H9 (cell line): Measurements from ENCODE around the gene CACNA1F. TPM values are rescaled to one million over a fixed set of nuclear protein-coding genes. Genes with fewer than 3 reads are reported as not detected.

Experiments
- DNase-seq: peaks from one replicate; pipeline ENCODE4 v3.0.0-alpha.2; 2017
- H2AFZ ChIP-seq: one replicate; pipeline ENCODE4 v1.6.1; 2013; ENCODE audit warnings: mild to moderate bottlenecking, low read length, control low read depth, moderate library complexity
- H2AK5ac ChIP-seq: 2 replicates; pipeline ENCODE4 v1.6.1; 2013; ENCODE audit warnings: low read length, control low read depth, mixed read lengths; ENCODE audit not compliant: insufficient read length
- H2BK120ac ChIP-seq: one replicate; pipeline ENCODE4 v1.6.1; 2013; ENCODE audit warnings: low read depth, mild to moderate bottlenecking, low read length, control low read depth, inconsistent platforms; ENCODE audit not compliant: poor library complexity, severe bottlenecking
- H2BK12ac ChIP-seq: 2 replicates; pipeline ENCODE4 v1.6.1; 2013; ENCODE audit warnings: low read length, control low read depth, mixed read lengths, low read depth; ENCODE audit not compliant: insufficient read length
- H2BK15ac ChIP-seq: 2 replicates; pipeline ENCODE4 v1.6.1; 2013; ENCODE audit warnings: low read depth, low read length, control low read depth
- H2BK20ac ChIP-seq: one replicate; pipeline ENCODE4 v1.6.1; 2013; ENCODE audit warnings: low read depth, mild to moderate bottlenecking, low read length, control low read depth, inconsistent platforms; ENCODE audit not compliant: poor library complexity, severe bottlenecking
- H2BK5ac ChIP-seq: 2 replicates; pipeline ENCODE4 v1.6.1; 2013; ENCODE audit warnings: low read length, control low read depth, mixed read lengths; ENCODE audit not compliant: insufficient read length
- H3K14ac ChIP-seq: 2 replicates; pipeline ENCODE4 v1.6.1; 2013; ENCODE audit warnings: low read length, control low read depth; ENCODE audit not compliant: insufficient read depth
- H3K18ac ChIP-seq: 2 replicates; pipeline ENCODE4 v1.6.1; 2013; ENCODE audit warnings: low read depth, mild to moderate bottlenecking, mixed read lengths, low read length, control low read depth; ENCODE audit not compliant: insufficient read length
- H3K23ac ChIP-seq: 2 replicates; pipeline ENCODE4 v1.6.1; 2013; ENCODE audit warnings: low read length, control low read depth, mixed read lengths, low read depth; ENCODE audit not compliant: insufficient read length
- H3K23me2 ChIP-seq: 2 replicates; pipeline ENCODE4 v1.6.1; 2013; ENCODE audit warnings: low read depth, mild to moderate bottlenecking, mixed read lengths, low read length, control low read depth; ENCODE audit not compliant: insufficient read length, poor library complexity, severe bottlenecking
- H3K27ac ChIP-seq: 2 replicates; pipeline ENCODE4 v1.5.1; 2013; ENCODE audit warnings: low read length, control low read depth, mixed read lengths, low read depth; ENCODE audit not compliant: insufficient read length
- H3K27me3 ChIP-seq: 2 replicates; pipeline ENCODE4 v1.6.1; 2013; ENCODE audit warnings: low read length, control low read depth, inconsistent platforms; ENCODE audit not compliant: insufficient read depth
- H3K4ac ChIP-seq: 2 replicates; pipeline ENCODE4 v1.6.1; 2013; ENCODE audit warnings: low read depth, mild to moderate bottlenecking, control low read depth, inconsistent platforms, low read length, moderate library complexity
- H3K4me1 ChIP-seq: 2 replicates; pipeline ENCODE4 v1.6.1; 2013; ENCODE audit warnings: low read length, control low read depth, inconsistent platforms; ENCODE audit not compliant: insufficient read depth
- H3K4me2 ChIP-seq: 2 replicates; pipeline ENCODE4 v1.6.1; 2013; ENCODE audit warnings: low read length, control low read depth, mixed read lengths; ENCODE audit not compliant: insufficient read length, insufficient read depth
- H3K56ac ChIP-seq: 2 replicates; pipeline ENCODE4 v1.6.1; 2013; ENCODE audit warnings: low read depth, mild to moderate bottlenecking, mixed read lengths, low read length, control low read depth; ENCODE audit not compliant: insufficient read length
- H3K79me1 ChIP-seq: 2 replicates; pipeline ENCODE4 v1.6.1; 2013; ENCODE audit warnings: low read depth, mild to moderate bottlenecking, moderate library complexity, low read length, control low read depth, inconsistent platforms; ENCODE audit not compliant: insufficient read depth, poor library complexity, severe bottlenecking
- H3K79me2 ChIP-seq: 2 replicates; pipeline ENCODE4 v1.6.1; 2013; ENCODE audit warnings: low read length, control low read depth, inconsistent platforms; ENCODE audit not compliant: insufficient read depth
- H3K9ac ChIP-seq: 2 replicates; pipeline ENCODE4 v1.6.1; 2013; ENCODE audit warnings: low read length, control low read depth, mixed read lengths; ENCODE audit not compliant: insufficient read length; ENCODE audit errors: extremely low read depth
- H3K9me3 ChIP-seq: one replicate; pipeline ENCODE4 v1.6.1; 2013; ENCODE audit warnings: low read depth, low read length, inconsistent platforms; ENCODE audit not compliant: control insufficient read depth
- H3T11ph ChIP-seq: one replicate; pipeline ENCODE4 v1.6.1; 2013; ENCODE audit warnings: mild to moderate bottlenecking, low read length, control low read depth, inconsistent platforms
- H4K20me1 ChIP-seq: one replicate; pipeline ENCODE4 v1.6.1; 2013; ENCODE audit not compliant: control insufficient read depth, insufficient read length, insufficient read depth
- H4K5ac ChIP-seq: 2 replicates; pipeline ENCODE4 v1.6.1; 2013; ENCODE audit warnings: low read depth, mild to moderate bottlenecking, mixed read lengths, low read length, control low read depth; ENCODE audit not compliant: insufficient read length
- H4K8ac ChIP-seq: replicated peaks from 2 replicates; pipeline ENCODE4 v1.6.1; 2013; ENCODE audit warnings: low read length, control low read depth, mixed read lengths, low read depth; ENCODE audit not compliant: insufficient read length
- H4K91ac ChIP-seq: 2 replicates; pipeline ENCODE4 v1.6.1; 2013; ENCODE audit warnings: low read depth, mild to moderate bottlenecking, moderate library complexity, mixed read lengths, low read length, control low read depth; ENCODE audit not compliant: insufficient read length
- H3K27ac Mint-ChIP-seq, 3 experiments: 2 replicates in 2 of 3; 3 replicates in 1 of 3; pipeline ENCODE4 v1.8.0; 2020 to 2021; ENCODE audit warnings: mixed read lengths in 3 of 3, mild to moderate bottlenecking in 1 of 3, moderate library complexity in 1 of 3
- H3K27me3 Mint-ChIP-seq: 2 replicates; pipeline ENCODE4 v1.8.0; 2021; ENCODE audit warnings: low read depth, mild to moderate bottlenecking, moderate library complexity, mixed read lengths
- H3K36me3 Mint-ChIP-seq, 3 experiments: 2 replicates in 2 of 3; 3 replicates in 1 of 3; pipeline ENCODE4 v1.8.0; 2020 to 2021; ENCODE audit warnings: low read depth in 3 of 3, mixed read lengths in 3 of 3; ENCODE audit not compliant: insufficient read depth in 1 of 3
- H3K4me1 Mint-ChIP-seq, 2 experiments: 2 replicates each; pipeline ENCODE4 v1.8.0; 2020; ENCODE audit warnings: mixed read lengths in 2 of 2
- H3K4me3 Mint-ChIP-seq, 2 experiments: 2 replicates in 1 of 2; 3 replicates in 1 of 2; pipeline ENCODE4 v1.8.0; 2020 to 2021; ENCODE audit warnings: mild to moderate bottlenecking in 2 of 2, mixed read lengths in 2 of 2, moderate library complexity in 1 of 2
- H3K9me3 Mint-ChIP-seq, 2 experiments: 2 replicates in 1 of 2; 3 replicates in 1 of 2; pipeline ENCODE4 v1.8.0; 2020; ENCODE audit warnings: mild to moderate bottlenecking in 2 of 2, mixed read lengths in 2 of 2, moderate library complexity in 1 of 2
- WGBS: extraction: QIAGEN DNeasy Blood & Tissue Kit; methylation state at CpG from one replicate; pipeline ENCODE4 v1.1.7; 2013; ENCODE audit warnings: missing lambda C conversion rate, low lambda C conversion rate, mixed read lengths; ENCODE audit not compliant: insufficient read length; ENCODE audit errors: extremely low coverage; 5-methylcytosine and 5-hydroxymethylcytosine counted together
- total RNA-seq: library from RNA; stranded (reverse); gene quantifications from 2 replicates; pipeline ENCODE4 v1.2.1, GENCODE V29; 2021
- TF ChIP-seq, protein P1 (sequence below): fragments of 200-600 bp; sonication (generic); conservative IDR thresholded peaks from 3 replicates; pipeline ENCODE4 v1.8.0; 2021; ENCODE audit warnings: antibody characterized with exemption, mild to moderate bottlenecking

The CACNA1F gene
- total RNA-seq, 1 experiment from 2014 or later, result 1.4 TPM

DNA sequence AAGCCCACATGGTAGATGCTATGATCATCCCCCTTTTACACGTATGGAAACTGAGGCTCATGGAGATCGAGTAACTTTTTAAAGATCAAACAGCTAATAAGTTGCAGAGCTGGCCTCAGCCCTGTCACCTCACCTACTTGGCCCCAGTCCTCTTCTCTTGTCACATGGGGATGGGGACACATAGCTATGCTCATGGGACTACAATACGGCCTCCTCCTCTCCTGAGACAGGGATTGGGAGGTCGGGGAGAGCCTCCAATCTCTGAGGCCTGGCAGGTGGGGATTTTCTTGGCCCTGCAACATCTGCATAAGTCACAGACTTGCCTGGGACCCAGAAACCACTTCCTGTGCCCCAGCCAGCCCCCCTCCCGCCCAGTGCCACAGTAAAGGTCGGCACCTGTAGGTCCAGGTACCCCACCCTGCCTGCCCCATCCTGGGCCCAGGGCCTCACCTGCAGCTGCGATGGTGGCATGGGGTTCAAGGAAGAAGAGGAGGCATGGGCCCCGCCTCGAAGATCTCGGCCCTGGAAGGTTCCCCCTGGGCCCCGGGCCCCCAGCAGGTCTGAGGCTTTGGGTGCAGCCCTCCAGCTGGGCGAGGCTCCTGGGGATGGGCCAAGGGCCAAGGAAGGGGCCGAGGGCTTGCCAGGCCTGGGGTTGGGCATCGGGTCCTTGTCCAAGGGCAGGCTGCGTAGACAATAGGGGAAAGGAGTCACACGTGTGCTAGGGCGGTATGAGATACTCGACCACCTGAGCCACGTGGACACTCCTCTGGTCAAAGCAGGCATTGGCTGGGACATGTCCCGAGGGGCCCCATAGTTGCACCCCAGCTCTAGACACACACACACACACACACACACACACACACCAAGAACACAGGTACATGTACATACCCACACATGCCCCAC lies 25.0 kb upstream of the CACNA1F start:
- Histone ChIP-seq H3K4me1 (no peaks in the 10 kb centered on the region), H3K4ac (no peak overlapping the region), H3K23me2 (no peaks in the 10 kb centered on the region), H3K79me2 (no peaks in the 10 kb centered on the region), H3K9me3 (peaks cover 12% of the 10 kb centered on the region), H4K8ac (no peak overlapping the region), H2BK15ac (no peak overlapping the region), H4K5ac (no peak overlapping the region), H3K23ac (no peak overlapping the region), H3K27ac (no peak overlapping the region), H4K91ac (no peak overlapping the region), H3K56ac (no peak overlapping the region), H3K9ac (no peak overlapping the region), H3K18ac (no peak overlapping the region), H3K27me3 (no peaks in the 10 kb centered on the region), H2AK5ac (no peak overlapping the region), H3K4me2 (no peak overlapping the region), H2AFZ (no peak overlapping the region), H2BK20ac (no peak overlapping the region), H2BK12ac (no peak overlapping the region), H4K20me1 (no peaks in the 10 kb centered on the region), H3K14ac (no peak overlapping the region), H2BK5ac (no peak overlapping the region), H3K79me1 (no peaks in the 10 kb centered on the region), H3T11ph (no peak overlapping the region), H2BK120ac (no peak overlapping the region)
- WGBS, result no CpG with 5 or more reads among the region's 20 CpGs
- no peak for DNase-seq
- H3K27ac Mint-ChIP-seq, result no peak overlapping the region
- TF ChIP-seq, protein P1, sequence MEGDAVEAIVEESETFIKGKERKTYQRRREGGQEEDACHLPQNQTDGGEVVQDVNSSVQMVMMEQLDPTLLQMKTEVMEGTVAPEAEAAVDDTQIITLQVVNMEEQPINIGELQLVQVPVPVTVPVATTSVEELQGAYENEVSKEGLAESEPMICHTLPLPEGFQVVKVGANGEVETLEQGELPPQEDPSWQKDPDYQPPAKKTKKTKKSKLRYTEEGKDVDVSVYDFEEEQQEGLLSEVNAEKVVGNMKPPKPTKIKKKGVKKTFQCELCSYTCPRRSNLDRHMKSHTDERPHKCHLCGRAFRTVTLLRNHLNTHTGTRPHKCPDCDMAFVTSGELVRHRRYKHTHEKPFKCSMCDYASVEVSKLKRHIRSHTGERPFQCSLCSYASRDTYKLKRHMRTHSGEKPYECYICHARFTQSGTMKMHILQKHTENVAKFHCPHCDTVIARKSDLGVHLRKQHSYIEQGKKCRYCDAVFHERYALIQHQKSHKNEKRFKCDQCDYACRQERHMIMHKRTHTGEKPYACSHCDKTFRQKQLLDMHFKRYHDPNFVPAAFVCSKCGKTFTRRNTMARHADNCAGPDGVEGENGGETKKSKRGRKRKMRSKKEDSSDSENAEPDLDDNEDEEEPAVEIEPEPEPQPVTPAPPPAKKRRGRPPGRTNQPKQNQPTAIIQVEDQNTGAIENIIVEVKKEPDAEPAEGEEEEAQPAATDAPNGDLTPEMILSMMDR, result no peak
- H3K27me3 Mint-ChIP-seq, result peaks cover 14% of the 10 kb centered on the region
- H3K4me1 Mint-ChIP-seq, result peaks cover 8 to 12% of the 10 kb centered on the region in 2 experiments
- H3K36me3 Mint-ChIP-seq, result peaks cover 2 to 13% (median 5%) of the 10 kb centered on the region in 3 experiments; a peak in 6 of 7 replicates
- H3K4me3 Mint-ChIP-seq, result no peak overlapping the region
- H3K9me3 Mint-ChIP-seq, result peaks cover 70 to 71% of the 10 kb centered on the region in 2 experiments
